ENCODE results near the gene RCL1. TPM values are rescaled to one million over a fixed set of nuclear protein-coding genes. Genes with fewer than 3 reads are reported as not detected.

The RCL1 gene, protein sequence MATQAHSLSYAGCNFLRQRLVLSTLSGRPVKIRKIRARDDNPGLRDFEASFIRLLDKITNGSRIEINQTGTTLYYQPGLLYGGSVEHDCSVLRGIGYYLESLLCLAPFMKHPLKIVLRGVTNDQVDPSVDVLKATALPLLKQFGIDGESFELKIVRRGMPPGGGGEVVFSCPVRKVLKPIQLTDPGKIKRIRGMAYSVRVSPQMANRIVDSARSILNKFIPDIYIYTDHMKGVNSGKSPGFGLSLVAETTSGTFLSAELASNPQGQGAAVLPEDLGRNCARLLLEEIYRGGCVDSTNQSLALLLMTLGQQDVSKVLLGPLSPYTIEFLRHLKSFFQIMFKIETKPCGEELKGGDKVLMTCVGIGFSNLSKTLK
- 11.5 and 15.6 TPM in 2 replicates for total RNA-seq

DNA sequence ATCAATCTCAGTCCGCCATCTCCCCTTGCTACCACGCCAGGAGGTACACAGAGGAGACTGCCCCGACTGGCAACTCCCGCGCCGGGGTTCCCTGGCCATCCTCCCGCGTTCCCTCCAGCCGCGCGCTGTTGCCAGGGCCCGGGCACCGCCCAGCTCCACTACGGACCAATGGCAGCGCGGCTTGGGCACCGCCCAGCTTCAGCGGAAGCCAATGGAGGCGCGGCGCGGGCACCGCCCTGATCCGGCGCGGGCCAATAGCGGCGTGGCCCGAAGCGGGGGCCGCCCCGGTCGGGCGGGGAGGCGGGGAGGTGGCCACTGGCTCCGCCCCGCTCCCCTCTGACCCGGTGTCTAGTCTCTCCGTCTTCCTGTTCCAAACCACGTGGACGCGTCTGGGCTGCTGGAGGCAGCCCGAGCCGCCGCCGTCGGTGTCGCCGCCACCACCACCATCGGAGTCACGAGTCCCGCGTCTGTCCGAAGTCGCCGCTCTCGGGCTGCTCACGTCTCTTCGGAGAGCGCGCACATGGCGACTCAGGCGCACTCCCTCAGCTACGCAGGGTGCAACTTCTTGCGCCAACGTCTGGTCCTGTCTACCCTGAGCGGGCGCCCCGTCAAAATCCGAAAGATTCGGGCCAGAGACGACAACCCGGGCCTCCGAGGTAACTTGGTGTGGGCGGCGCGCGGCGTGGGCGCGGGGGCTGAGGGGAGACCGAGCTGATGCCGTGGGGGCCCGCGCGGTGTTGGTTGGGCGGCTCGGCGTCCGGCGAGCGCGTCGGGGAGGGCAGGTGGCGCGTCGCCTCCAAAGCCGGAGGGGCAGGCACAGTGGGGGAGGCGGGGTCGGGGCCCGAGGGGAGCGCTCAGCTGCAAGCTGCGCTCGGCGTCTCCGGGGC is at the start of gene RCL1:
Gene RCL1 (plus strand): TSS at position 373 of the 887 bp plus-strand sequence. CDS start 148 bp downstream, at position 521.
- Histone ChIP-seq H3K27ac (ENCODE audit: low read depth, low read length) (peak within 1 kb of the TSS; percentile 65), H3K4me2 (ENCODE audit: insufficient read depth, low read length) (peak within 1 kb of the TSS; percentile 94), H3K9me3 (ENCODE audit: low read depth, low read length) (no peaks in the 10 kb centered on the region), H4K20me1 (ENCODE audit: insufficient read depth, low read length) (peaks cover 17% of the 10 kb centered on the region), H3K79me2 (ENCODE audit: insufficient read depth, low read length) (peaks cover 47% of the 10 kb centered on the region), H3K36me3 (ENCODE audit: insufficient read depth, low read length) (no peaks in the 10 kb centered on the region), H3K27me3 (ENCODE audit: insufficient read depth, low read length) (no peaks in the 10 kb centered on the region), H2AFZ (ENCODE audit: low read length) (peak within 1 kb of the TSS; percentile 98), H3K4me1 (ENCODE audit: insufficient read depth, low read length) (peaks cover 11% of the 10 kb centered on the region), H3K4me3 (ENCODE audit: insufficient read depth, low read length) (peak within 1 kb of the TSS; percentile 80)
- peak; percentile 99 for DNase-seq (ENCODE audit: insufficient read length, low spot score, missing footprints)
- TF ChIP-seq, protein P1, sequence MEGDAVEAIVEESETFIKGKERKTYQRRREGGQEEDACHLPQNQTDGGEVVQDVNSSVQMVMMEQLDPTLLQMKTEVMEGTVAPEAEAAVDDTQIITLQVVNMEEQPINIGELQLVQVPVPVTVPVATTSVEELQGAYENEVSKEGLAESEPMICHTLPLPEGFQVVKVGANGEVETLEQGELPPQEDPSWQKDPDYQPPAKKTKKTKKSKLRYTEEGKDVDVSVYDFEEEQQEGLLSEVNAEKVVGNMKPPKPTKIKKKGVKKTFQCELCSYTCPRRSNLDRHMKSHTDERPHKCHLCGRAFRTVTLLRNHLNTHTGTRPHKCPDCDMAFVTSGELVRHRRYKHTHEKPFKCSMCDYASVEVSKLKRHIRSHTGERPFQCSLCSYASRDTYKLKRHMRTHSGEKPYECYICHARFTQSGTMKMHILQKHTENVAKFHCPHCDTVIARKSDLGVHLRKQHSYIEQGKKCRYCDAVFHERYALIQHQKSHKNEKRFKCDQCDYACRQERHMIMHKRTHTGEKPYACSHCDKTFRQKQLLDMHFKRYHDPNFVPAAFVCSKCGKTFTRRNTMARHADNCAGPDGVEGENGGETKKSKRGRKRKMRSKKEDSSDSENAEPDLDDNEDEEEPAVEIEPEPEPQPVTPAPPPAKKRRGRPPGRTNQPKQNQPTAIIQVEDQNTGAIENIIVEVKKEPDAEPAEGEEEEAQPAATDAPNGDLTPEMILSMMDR (IDR thresholded peaks at IDR 0.05; ENCODE audit: extremely low read depth, low read depth, low read length): no peak

DNA sequence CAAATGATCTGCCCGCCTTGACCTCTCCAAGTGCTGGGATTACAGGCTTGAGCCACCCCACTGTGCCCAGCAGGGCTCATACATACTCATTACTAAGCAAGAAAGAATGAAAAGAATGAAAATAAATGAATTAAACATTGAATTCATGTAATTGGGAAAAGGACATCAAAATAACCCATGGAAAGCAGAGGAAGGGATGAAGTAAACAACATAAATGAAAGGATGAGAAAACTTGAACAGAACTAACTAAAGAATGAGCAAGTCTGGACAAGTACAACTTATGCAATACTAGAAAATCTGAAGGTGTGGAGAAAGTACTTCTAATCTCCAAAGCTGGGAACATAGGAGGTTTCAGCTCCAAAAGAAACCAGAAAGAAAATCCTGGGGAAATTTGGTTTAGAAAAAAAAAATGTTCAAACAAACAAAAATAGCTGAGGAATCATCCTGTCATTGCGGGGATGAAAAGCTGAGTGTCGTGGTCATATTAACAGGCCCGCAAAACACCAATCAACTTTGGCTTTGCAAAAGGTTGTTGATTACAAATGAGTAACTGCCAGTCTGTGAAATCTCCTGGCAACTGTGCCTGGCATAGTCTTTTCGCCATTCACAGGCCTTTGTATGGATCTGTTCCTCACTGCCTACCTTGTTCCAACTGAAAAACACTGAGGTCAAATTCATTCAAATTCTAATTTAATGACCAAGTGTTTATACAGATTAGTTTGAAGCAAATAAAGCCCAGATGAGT is 49.4 kb upstream of the RCL1 start:
- H3K9me3 ChIP-seq (ENCODE audit: low read depth, low read length): no peaks in the 10 kb centered on the region
- H3K4me2 ChIP-seq (ENCODE audit: insufficient read depth, low read length): no peak overlapping the region
- H3K4me1 ChIP-seq (ENCODE audit: insufficient read depth, low read length): peaks cover 13% of the 10 kb centered on the region
- no peak overlapping the region for H3K4me3 ChIP-seq (ENCODE audit: insufficient read depth, low read length)
- H2AFZ ChIP-seq (ENCODE audit: low read length): peak overlapping the region; percentile 48
- peak; percentile 27 for DNase-seq (ENCODE audit: insufficient read length, low spot score, missing footprints)
- TF ChIP-seq, protein P1 (IDR thresholded peaks at IDR 0.05; ENCODE audit: extremely low read depth, low read depth, low read length): no peak
- peaks cover 19% of the 10 kb centered on the region for H3K79me2 ChIP-seq (ENCODE audit: insufficient read depth, low read length)
- H3K27ac ChIP-seq (ENCODE audit: low read depth, low read length): no peak overlapping the region
- no peaks in the 10 kb centered on the region for H3K27me3 ChIP-seq (ENCODE audit: insufficient read depth, low read length)
- H4K20me1 ChIP-seq (ENCODE audit: insufficient read depth, low read length): peaks cover 4% of the 10 kb centered on the region
- no peaks in the 10 kb centered on the region for H3K36me3 ChIP-seq (ENCODE audit: insufficient read depth, low read length)

DNA sequence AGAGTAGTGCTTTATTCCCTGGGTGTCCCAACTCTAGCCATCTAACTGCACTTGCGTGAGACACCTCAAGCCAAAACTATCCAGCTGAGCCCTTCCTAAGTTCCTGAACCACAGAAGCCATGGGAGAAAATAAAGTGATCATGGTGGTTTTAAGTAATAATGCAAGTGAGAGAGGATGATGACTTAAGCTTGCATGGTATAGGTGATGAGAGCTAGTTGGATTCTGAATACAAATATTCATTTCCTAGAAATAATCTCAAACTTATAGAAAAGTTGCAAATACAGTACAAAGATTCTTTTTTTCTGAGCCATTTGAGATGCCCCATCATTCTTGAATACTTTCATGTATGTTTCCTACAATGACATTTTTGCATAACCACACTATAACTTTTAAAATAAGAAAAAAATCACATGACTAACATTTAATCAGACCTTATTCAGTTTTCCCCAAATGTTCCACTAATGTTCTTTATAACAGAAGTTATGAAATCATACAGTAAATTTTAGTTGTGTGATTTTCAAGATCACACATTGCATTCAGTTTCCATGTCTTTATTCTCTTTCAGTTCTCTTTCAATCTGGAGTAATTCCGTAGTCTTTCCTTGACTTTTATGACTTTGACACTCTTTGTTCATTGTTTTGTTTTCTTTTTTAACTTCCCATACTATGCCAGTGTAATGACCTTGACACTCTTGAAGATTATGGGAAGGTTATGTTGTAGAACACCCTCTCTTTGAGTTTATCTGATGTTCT is 46.3 kb upstream of the RCL1 start:
- peaks cover 4% of the 10 kb centered on the region for H3K4me1 ChIP-seq (ENCODE audit: insufficient read depth, low read length)
- no peak overlapping the region for H3K4me2 ChIP-seq (ENCODE audit: insufficient read depth, low read length)
- DNase-seq (ENCODE audit: insufficient read length, low spot score, missing footprints): no peak
- TF ChIP-seq, protein P1 (IDR thresholded peaks at IDR 0.05; ENCODE audit: extremely low read depth, low read depth, low read length): no peak
- no peaks in the 10 kb centered on the region for H4K20me1 ChIP-seq (ENCODE audit: insufficient read depth, low read length)
- H3K79me2 ChIP-seq (ENCODE audit: insufficient read depth, low read length): no peaks in the 10 kb centered on the region
- H3K36me3 ChIP-seq (ENCODE audit: insufficient read depth, low read length): no peaks in the 10 kb centered on the region
- no peak overlapping the region for H3K4me3 ChIP-seq (ENCODE audit: insufficient read depth, low read length)
- H3K27me3 ChIP-seq (ENCODE audit: insufficient read depth, low read length): no peaks in the 10 kb centered on the region
- no peak overlapping the region for H2AFZ ChIP-seq (ENCODE audit: low read length)
- no peak overlapping the region for H3K27ac ChIP-seq (ENCODE audit: low read depth, low read length)
- H3K9me3 ChIP-seq (ENCODE audit: low read depth, low read length): no peaks in the 10 kb centered on the region
